ENCODE data around the gene DPYSL4.

DPYSL4 gene

DNA sequence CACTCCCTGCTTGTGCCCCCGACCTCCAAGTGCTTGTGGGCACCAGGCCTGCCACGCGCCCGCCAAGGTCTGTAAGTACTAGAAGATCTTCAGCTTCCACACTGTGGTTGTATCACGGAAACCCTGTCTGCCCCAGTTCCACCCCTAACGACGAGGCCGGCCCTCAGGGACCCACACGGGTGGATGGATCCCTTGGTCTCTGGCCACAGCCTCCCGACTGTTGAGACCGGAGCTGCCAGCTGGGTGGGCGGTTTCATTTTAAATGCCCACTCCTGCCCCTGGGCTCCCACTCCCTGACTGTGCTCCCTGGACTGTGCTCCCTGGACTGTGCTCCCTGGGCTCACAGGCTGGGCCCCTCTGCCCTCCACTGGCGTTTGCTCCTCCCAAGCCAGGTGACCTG is 50.1 kb downstream of the DPYSL4 start:
- Histone ChIP-seq H3K9me3 (ENCODE audit: control insufficient read depth, low read length) (no peaks in the 10 kb centered on the region), H3K4me3 (ENCODE audit: low read length) (no peak overlapping the region), H3K4me1 (ENCODE audit: control insufficient read depth, insufficient read depth, low read length) (no peaks in the 10 kb centered on the region), H3K9ac (ENCODE audit: low read length) (no peak overlapping the region), H3K27me3 (ENCODE audit: control insufficient read depth, insufficient read depth, low read length) (peaks cover 2% of the 10 kb centered on the region), H3K36me3 (ENCODE audit: control insufficient read depth, insufficient read depth, low read length) (no peaks in the 10 kb centered on the region)

DNA sequence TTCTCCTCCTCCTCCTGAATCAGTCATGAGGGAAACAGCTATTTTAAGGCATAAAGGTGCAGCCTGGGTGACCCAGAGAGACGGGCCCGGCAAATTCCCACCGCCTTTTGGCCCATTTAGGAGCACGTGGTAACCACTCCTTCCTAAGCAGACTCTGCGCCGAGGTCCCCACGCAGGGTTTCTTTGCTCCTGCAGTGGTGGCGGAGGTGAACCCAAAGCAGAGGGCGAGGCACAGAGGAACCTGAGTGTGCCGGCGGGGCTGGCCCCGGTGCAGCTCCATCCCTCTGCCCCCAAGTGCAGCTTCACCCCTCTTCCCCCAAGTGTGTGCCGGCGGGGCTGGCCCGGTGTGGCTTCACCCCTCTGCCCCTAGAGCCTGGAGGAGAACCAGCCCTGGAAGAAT is 50.6 kb downstream of the DPYSL4 start:
- Histone ChIP-seq H3K36me3 (ENCODE audit: control insufficient read depth, insufficient read depth, low read length) (no peaks in the 10 kb centered on the region), H3K9me3 (ENCODE audit: control insufficient read depth, low read length) (no peaks in the 10 kb centered on the region), H3K27me3 (ENCODE audit: control insufficient read depth, insufficient read depth, low read length) (no peaks in the 10 kb centered on the region), H3K4me1 (ENCODE audit: control insufficient read depth, insufficient read depth, low read length) (no peaks in the 10 kb centered on the region), H3K9ac (ENCODE audit: low read length) (no peak overlapping the region), H3K4me3 (ENCODE audit: low read length) (no peak overlapping the region)

GRCh38 chr10:132237871-132238270 is 51.1 kb downstream of the DPYSL4 start:
- Histone ChIP-seq H3K9ac (ENCODE audit: low read length) (no peak overlapping the region), H3K4me3 (ENCODE audit: low read length) (no peak overlapping the region), H3K27me3 (ENCODE audit: control insufficient read depth, insufficient read depth, low read length) (no peaks in the 10 kb centered on the region), H3K36me3 (ENCODE audit: control insufficient read depth, insufficient read depth, low read length) (no peaks in the 10 kb centered on the region), H3K9me3 (ENCODE audit: control insufficient read depth, low read length) (no peaks in the 10 kb centered on the region), H3K4me1 (ENCODE audit: control insufficient read depth, insufficient read depth, low read length) (no peaks in the 10 kb centered on the region)

DNA sequence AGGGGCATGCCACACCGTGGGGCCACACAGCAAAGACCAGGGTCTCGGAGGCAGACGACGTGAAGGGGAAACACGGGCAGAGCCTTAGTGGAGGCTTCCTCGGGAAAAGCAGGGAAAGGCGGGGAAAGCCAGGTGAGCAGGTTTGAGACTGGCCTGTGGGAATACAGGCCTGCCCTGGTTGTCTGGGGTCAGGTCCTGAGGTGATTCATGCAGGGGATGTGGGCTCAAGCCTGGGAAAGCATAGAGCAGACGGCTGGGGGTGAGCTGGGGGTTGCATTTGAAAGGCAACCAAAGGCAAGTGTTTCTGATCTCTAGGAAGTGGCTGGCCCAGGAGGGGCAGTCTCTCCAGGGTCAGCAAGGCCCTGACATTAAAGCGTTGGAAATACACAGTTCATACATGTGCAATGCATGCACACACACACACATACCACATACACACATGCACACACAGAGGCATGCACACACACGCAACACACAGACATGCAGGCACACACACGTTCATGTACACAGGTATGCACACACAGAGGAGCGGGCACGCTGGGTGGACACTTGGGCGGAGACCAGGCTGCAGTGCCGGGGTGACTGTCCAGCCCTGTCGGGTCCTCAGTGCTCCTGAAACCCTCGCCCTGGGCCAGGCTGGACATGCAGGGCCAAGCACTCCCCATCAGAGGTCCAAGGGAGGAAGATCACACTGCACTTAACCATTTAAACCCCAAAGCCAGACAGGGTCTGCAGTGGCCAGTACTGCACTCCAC is 51.8 kb downstream of the DPYSL4 start:
- Histone ChIP-seq H3K27me3 (ENCODE audit: control insufficient read depth, insufficient read depth, low read length) (no peaks in the 10 kb centered on the region), H3K4me1 (ENCODE audit: control insufficient read depth, insufficient read depth, low read length) (no peaks in the 10 kb centered on the region), H3K36me3 (ENCODE audit: control insufficient read depth, insufficient read depth, low read length) (no peaks in the 10 kb centered on the region), H3K4me3 (ENCODE audit: low read length) (no peak overlapping the region), H3K9me3 (ENCODE audit: control insufficient read depth, low read length) (no peaks in the 10 kb centered on the region), H3K9ac (ENCODE audit: low read length) (no peak overlapping the region)

DNA sequence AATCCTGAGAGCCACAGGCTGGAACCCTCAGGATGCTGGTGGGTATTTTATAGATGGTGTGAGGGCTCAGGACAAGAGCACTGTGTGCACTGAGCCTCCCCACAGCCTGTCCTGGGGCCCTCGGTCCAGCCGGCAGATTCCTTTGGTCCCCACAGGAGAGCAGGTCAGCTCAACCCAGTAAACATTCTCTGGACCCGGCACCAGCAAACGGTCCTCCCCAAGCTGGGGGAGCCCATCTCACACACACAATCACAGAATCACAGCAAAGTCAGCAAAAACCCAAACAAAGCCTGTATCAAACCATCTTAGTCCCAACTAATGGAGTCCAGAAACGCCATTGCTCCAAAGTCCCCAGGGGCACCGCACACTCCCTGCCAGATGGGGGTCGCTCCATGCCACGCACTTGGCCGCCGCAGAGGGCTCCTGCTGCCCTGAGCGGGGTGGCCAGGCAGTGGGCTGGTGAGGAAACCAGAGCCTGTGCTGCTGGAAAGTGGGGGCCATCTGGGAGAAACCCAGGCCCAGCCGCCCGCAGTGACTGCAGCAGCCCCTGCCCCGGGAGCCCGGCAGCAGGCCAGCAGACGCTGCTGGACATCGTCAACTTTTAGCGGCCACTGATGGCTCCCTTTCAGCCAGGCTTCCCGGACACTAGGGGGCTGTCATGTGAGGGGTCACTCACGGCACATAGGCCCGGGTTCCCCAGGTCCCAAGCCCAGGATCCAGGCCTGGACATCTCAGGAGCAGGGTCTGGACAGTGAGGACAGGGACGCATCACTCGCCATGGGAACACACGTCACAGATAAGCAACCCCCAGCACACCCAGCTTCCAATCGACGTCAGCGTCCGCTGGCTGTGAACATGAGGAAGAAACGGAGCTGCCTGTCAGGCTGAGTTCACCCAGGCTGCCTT is 52.6 kb downstream of the DPYSL4 start:
- Histone ChIP-seq H3K36me3 (ENCODE audit: control insufficient read depth, insufficient read depth, low read length) (no peaks in the 10 kb centered on the region), H3K27me3 (ENCODE audit: control insufficient read depth, insufficient read depth, low read length) (no peaks in the 10 kb centered on the region), H3K9me3 (ENCODE audit: control insufficient read depth, low read length) (no peaks in the 10 kb centered on the region), H3K4me1 (ENCODE audit: control insufficient read depth, insufficient read depth, low read length) (no peaks in the 10 kb centered on the region), H3K9ac (ENCODE audit: low read length) (no peak overlapping the region), H3K4me3 (ENCODE audit: low read length) (no peak overlapping the region)

- no peaks in the 10 kb centered on the region for H3K4me1 ChIP-seq (ENCODE audit: control insufficient read depth, insufficient read depth, low read length)
- H3K36me3 ChIP-seq (ENCODE audit: control insufficient read depth, insufficient read depth, low read length), result no peaks in the 10 kb centered on the region
- no peak overlapping the region for H3K4me3 ChIP-seq (ENCODE audit: low read length)
- H3K27me3 ChIP-seq (ENCODE audit: control insufficient read depth, insufficient read depth, low read length), result no peaks in the 10 kb centered on the region
- no peaks in the 10 kb centered on the region for H3K9me3 ChIP-seq (ENCODE audit: control insufficient read depth, low read length)
- no peak overlapping the region for H3K9ac ChIP-seq (ENCODE audit: low read length)
Observed at GRCh38 chr10:132240156-132240555, 53.4 kb downstream of the DPYSL4 start.

- Histone ChIP-seq H3K9me3 (ENCODE audit: control insufficient read depth, low read length) (no peaks in the 10 kb centered on the region), H3K9ac (ENCODE audit: low read length) (no peak overlapping the region), H3K27me3 (ENCODE audit: control insufficient read depth, insufficient read depth, low read length) (no peaks in the 10 kb centered on the region), H3K36me3 (ENCODE audit: control insufficient read depth, insufficient read depth, low read length) (no peaks in the 10 kb centered on the region), H3K4me3 (ENCODE audit: low read length) (no peak overlapping the region), H3K4me1 (ENCODE audit: control insufficient read depth, insufficient read depth, low read length) (no peaks in the 10 kb centered on the region)
Observed at GRCh38 chr10:132240581-132240980, 53.8 kb downstream of the DPYSL4 start.

DNA sequence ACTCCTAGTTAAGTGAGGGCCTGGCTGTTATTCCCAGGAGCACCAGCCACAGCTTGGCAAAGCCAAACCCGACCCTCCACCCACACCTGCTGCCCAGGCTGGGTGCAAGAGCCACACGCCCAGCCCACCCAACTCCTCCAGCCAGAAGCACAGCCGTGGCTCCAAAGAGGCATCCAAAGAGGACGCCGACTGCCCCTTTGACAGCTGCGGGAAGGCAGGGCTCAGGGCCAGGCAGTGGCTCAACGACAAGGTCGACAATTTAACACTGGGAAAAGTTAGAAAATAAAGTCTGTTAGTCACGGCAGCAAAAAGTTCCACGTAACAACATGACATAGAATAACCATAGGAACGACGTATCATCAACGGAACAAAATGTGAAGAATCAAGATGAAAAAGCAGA is 54.3 kb downstream of the DPYSL4 start:
- no peak overlapping the region for H3K4me3 ChIP-seq (ENCODE audit: low read length)
- no peaks in the 10 kb centered on the region for H3K4me1 ChIP-seq (ENCODE audit: control insufficient read depth, insufficient read depth, low read length)
- H3K36me3 ChIP-seq (ENCODE audit: control insufficient read depth, insufficient read depth, low read length), result no peaks in the 10 kb centered on the region
- no peaks in the 10 kb centered on the region for H3K9me3 ChIP-seq (ENCODE audit: control insufficient read depth, low read length)
- no peak overlapping the region for H3K9ac ChIP-seq (ENCODE audit: low read length)
- H3K27me3 ChIP-seq (ENCODE audit: control insufficient read depth, insufficient read depth, low read length), result no peaks in the 10 kb centered on the region

GRCh38 chr10:132241496-132241895 is 54.7 kb downstream of the DPYSL4 start:
- Histone ChIP-seq H3K4me3 (ENCODE audit: low read length) (no peak overlapping the region), H3K27me3 (ENCODE audit: control insufficient read depth, insufficient read depth, low read length) (no peaks in the 10 kb centered on the region), H3K9ac (ENCODE audit: low read length) (no peak overlapping the region), H3K36me3 (ENCODE audit: control insufficient read depth, insufficient read depth, low read length) (no peaks in the 10 kb centered on the region), H3K9me3 (ENCODE audit: control insufficient read depth, low read length) (no peaks in the 10 kb centered on the region), H3K4me1 (ENCODE audit: control insufficient read depth, insufficient read depth, low read length) (no peaks in the 10 kb centered on the region)

DNA sequence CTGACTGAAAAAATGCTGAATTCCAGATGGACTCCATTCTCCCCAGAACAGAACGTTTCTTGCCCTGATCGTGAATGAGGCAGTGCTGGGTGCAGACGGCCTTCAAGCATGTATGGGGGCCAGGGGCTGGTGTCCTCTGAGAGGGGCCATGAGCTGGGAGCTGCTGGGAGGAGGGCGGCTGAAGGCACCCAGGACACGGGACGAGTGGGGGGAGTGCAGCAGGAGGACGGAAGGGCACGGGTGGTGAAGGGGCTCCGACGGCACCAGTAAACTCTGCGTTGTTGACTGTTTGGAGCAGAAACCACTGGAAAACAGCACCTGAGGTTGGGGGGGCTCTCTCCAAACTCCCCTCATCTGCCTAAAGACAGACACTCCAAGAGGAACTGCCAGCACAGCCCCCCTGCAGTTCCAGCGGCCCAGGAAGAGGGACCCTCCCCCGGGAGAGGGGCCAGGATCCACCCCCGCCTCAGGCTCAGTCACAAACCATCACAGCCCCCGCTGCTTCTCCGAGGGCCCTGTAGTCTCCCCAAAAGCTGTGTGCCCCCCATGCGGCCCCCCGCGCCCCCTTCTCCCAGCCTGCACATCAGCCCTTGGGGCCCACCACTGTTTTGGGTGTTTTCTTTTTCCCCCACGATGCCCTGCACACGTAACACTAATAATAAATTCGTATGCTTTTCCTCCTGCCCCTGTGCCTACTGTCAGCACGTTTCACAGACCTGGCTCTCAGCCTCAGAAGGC is 55.5 kb downstream of the DPYSL4 start:
- Histone ChIP-seq H3K4me3 (ENCODE audit: low read length) (no peak overlapping the region), H3K36me3 (ENCODE audit: control insufficient read depth, insufficient read depth, low read length) (no peaks in the 10 kb centered on the region), H3K9ac (ENCODE audit: low read length) (no peak overlapping the region), H3K27me3 (ENCODE audit: control insufficient read depth, insufficient read depth, low read length) (peaks cover under 1% of the 10 kb centered on the region), H3K4me1 (ENCODE audit: control insufficient read depth, insufficient read depth, low read length) (no peaks in the 10 kb centered on the region), H3K9me3 (ENCODE audit: control insufficient read depth, low read length) (no peaks in the 10 kb centered on the region)

DNA sequence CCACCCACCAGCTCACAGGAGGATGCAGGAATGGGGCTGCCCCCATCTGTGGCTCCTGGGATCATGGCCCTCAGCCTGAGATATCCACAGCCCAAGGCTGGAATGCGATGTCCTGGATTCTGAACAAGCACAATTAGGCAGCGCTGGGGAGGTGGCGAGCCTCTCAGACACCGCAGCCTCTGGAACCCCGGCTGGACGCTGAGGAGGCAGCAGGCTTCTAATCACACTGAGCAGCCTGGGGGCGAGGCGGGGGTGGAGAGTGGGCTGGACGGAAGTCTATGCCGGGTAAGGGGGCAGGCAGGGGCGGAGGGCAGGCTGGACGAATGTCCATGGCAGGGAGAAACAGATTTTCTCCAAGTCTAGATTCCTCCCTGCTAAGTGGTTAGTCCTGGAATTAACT is 56.4 kb downstream of the DPYSL4 start:
- H3K9ac ChIP-seq (ENCODE audit: low read length), result no peak overlapping the region
- peaks cover 1% of the 10 kb centered on the region for H3K4me1 ChIP-seq (ENCODE audit: control insufficient read depth, insufficient read depth, low read length)
- peaks cover 4% of the 10 kb centered on the region for H3K27me3 ChIP-seq (ENCODE audit: control insufficient read depth, insufficient read depth, low read length)
- H3K36me3 ChIP-seq (ENCODE audit: control insufficient read depth, insufficient read depth, low read length), result no peaks in the 10 kb centered on the region
- H3K9me3 ChIP-seq (ENCODE audit: control insufficient read depth, low read length), result no peaks in the 10 kb centered on the region
- H3K4me3 ChIP-seq (ENCODE audit: low read length), result no peak overlapping the region

GRCh38 chr10:132243626-132244025 is 56.9 kb downstream of the DPYSL4 start:
- H3K27me3 ChIP-seq (ENCODE audit: control insufficient read depth, insufficient read depth, low read length), result peaks cover 4% of the 10 kb centered on the region
- no peak overlapping the region for H3K9ac ChIP-seq (ENCODE audit: low read length)
- no peaks in the 10 kb centered on the region for H3K9me3 ChIP-seq (ENCODE audit: control insufficient read depth, low read length)
- H3K4me1 ChIP-seq (ENCODE audit: control insufficient read depth, insufficient read depth, low read length), result peaks cover 6% of the 10 kb centered on the region
- H3K4me3 ChIP-seq (ENCODE audit: low read length), result no peak overlapping the region
- no peaks in the 10 kb centered on the region for H3K36me3 ChIP-seq (ENCODE audit: control insufficient read depth, insufficient read depth, low read length)
